Measurements from ENCODE around the gene SCTR. TPM values are rescaled to one million over a fixed set of nuclear protein-coding genes. Genes with fewer than 3 reads are reported as not detected.
A peak's percentile ranks its signal among the peaks of the same experiment; 100 is the strongest.

Gene SCTR
- total and polyA plus RNA-seq, 2 of the 8 experiments (the other 6 are each of a cell fraction or from before 2014, with no cell fraction given): 0.15 TPM; not detected in 1

DNA sequence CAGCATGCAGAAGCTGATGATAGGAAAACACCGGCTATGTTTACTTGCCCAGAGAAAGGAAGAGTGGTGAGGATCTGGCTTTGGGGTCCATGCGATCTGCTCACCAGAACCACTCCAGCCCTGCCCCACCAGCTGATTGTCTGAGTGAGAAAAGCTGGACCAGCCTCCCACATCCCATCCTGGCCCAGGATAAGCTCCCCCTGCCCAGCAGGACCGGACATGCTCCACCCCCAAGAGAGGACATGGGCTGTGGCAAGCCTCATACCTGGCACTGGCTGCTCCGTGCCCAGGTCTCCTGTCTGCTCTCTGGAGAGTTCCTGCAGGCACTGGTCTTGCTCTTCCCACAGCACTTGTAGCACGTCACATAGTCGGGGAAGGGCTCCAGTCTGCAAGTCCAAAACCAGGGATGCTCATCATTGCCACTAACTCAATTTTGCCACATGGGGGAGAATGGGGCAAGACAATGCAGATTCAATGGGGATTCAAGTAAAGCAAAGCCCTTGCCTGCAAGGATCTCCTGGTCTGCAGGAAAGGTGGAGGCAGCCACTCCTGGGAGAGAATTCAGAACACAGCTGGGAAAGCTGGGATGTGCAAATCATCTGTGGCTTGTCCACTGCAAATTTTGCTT lies 30.0 kb downstream of the SCTR start:
- POLR2A ChIA-PET (ENCODE audit: partially characterized antibody): no interaction called here

More for the DNA sequence above, 30.0 kb downstream of the SCTR start:
- Histone ChIP-seq H3K23me2 (ENCODE audit: low read depth, low read length) (no peaks in the 10 kb centered on the region), H4K20me1 (replicated peaks in 1 of 2; ENCODE audit: control insufficient read depth in 1 of 2, insufficient read depth in 2 of 2, low read length in 2 of 2) (no peaks in the 10 kb centered on the region), H3K4me2 (ENCODE audit: insufficient read depth in 1 of 2, low read depth in 2 of 2, low read length in 2 of 2) (no peak overlapping the region), H4K8ac (ENCODE audit: extremely low read depth, insufficient read depth, low read length) (no peak overlapping the region), H3K9ac (replicated peaks in 1 of 4; ENCODE audit: extremely low read depth in 1 of 4, low read depth in 3 of 4, low read length in 3 of 4) (no peak overlapping the region), H2BK5ac (ENCODE audit: low read depth, low read length) (no peak overlapping the region), H3K27ac (ENCODE audit: low read depth, low read length) (no peak overlapping the region), H3K79me1 (ENCODE audit: low read depth, low read length) (no peaks in the 10 kb centered on the region), H3K79me2 (ENCODE audit: control insufficient read depth in 1 of 2, insufficient read depth in 2 of 2, low read length in 2 of 2) (no peaks in the 10 kb centered on the region), H2BK20ac (ENCODE audit: low read length) (no peak overlapping the region), H2BK12ac (ENCODE audit: low read depth, low read length) (no peak overlapping the region), H3K4me1 (replicated peaks in 1 of 4; ENCODE audit: control insufficient read depth in 3 of 4, insufficient read depth in 4 of 4, low read length in 3 of 4) (peaks cover 0 to 2% (median 0%) of the 10 kb centered on the region in 4 experiments; a peak in 2 of 7 replicates), H3K56ac (replicated peaks; ENCODE audit: insufficient read length, low read depth, low read length) (no peak overlapping the region), H3K4me3 (ENCODE audit: extremely low read depth in 1 of 4, insufficient read depth in 2 of 4, low read depth in 3 of 4, low read length in 4 of 4) (no peak overlapping the region), H4K91ac (replicated peaks; ENCODE audit: insufficient read length, low read length) (no peak overlapping the region), H3K18ac (ENCODE audit: extremely low read depth, low read length) (0 out of 2 replicates have a peak overlapping the region, but pooled peaks have one; percentile 43), H4K5ac (ENCODE audit: insufficient read length, low read depth, low read length) (no peak overlapping the region), H3K4ac (replicated peaks; ENCODE audit: insufficient read length, low read depth, low read length) (no peak overlapping the region), H2AK5ac (ENCODE audit: low read depth, low read length) (no peak overlapping the region), H3K23ac (ENCODE audit: insufficient read length) (no peak overlapping the region), H2AFZ (ENCODE audit: low read length) (no peak overlapping the region; the same call in 1 of the 2 replicates), H3K27me3 (replicated peaks in 1 of 4; ENCODE audit: control insufficient read depth in 3 of 4, extremely low read depth in 1 of 4, insufficient read depth in 3 of 4, low read length in 3 of 4) (no peaks in the 10 kb centered on the region), H3K36me3 (ENCODE audit: control insufficient read depth in 2 of 4, insufficient read depth in 4 of 4, low read length in 3 of 4) (no peaks in the 10 kb centered on the region), H3K14ac (ENCODE audit: insufficient read length) (no peak overlapping the region), H2BK120ac (replicated peaks; ENCODE audit: low read depth, low read length) (no peak overlapping the region), H3K9me3 (ENCODE audit: insufficient read depth in 2 of 2, low read depth in 1 of 2, low read length in 1 of 2) (no peaks in the 10 kb centered on the region), H2BK15ac (ENCODE audit: low read length) (no peak overlapping the region)
- DNase-seq (ENCODE audit: low read depth in 1 of 2, low spot score in 2 of 2) (no peak), FAIRE-seq (no peak)
- 91% methylated on average over 6 of the region's 6 CpGs; no CpG with 5 or more reads in 1 of the 2 experiments for WGBS, 2 experiments (ENCODE audit: extremely low coverage in 1 of 2, insufficient coverage in 1 of 2, insufficient read length in 1 of 2, insufficient replicate concordance in 2 of 2, low coverage in 1 of 2, low lambda C conversion rate in 2 of 2, missing lambda C conversion rate in 1 of 2)
- no peak for TF ChIP-seq POLR2A (IDR thresholded peaks at IDR 0.05; ENCODE audit: control extremely low read depth in 1 of 2, low read depth in 2 of 2, low read length in 2 of 2)
- no peak for TF ChIP-seq HDAC2 (IDR thresholded peaks at IDR 0.05; ENCODE audit: borderline replicate concordance in 1 of 2, low read depth in 2 of 2, low read length in 2 of 2)
- TF ChIP-seq RAD21 (IDR thresholded peaks at IDR 0.05 in 1 of 2, conservative IDR thresholded peaks at IDR 0.05 in 1 of 2; ENCODE audit: low read depth in 2 of 2, low read length in 2 of 2): peak; percentile 31 to 36
- TF ChIP-seq CTCF (IDR thresholded peaks at IDR 0.05; ENCODE audit: control extremely low read depth in 1 of 3, insufficient read depth in 1 of 3, low read depth in 1 of 3, low read length in 3 of 3): peak in 1 of 3 experiments; percentile 31; a peak in 1 of 4 replicates
- no peak for TF ChIP-seq CHD1 (IDR thresholded peaks at IDR 0.05; ENCODE audit: low read depth, low read length)
- CTCF ChIA-PET (ENCODE audit: partially characterized antibody): interaction anchor here (0.6 to 4.1 kb wide), 17 partner anchors 10 to 710 kb away, joined by 3 to 39 read pairs (median 4); no protein-coding TSS in a partner anchor

Data from H1 (cell line).